Measurements from ENCODE around the gene QPCTL. TPM values are rescaled to one million over a fixed set of nuclear protein-coding genes. Genes with fewer than 3 reads are reported as not detected.

QPCTL gene
- total and polyA plus RNA-seq, 10 of the 15 experiments (the other 5 are each of a cell fraction or from before 2014, with no cell fraction given), result 1.1 to 22.6 (median 11.2) TPM

GRCh38 chr19:45717131-45717982, 24.9 kb downstream of the QPCTL start (continued):
- peak; percentile 92 for TF ChIP-seq NBN (IDR thresholded peaks at IDR 0.05)
- TF ChIP-seq RBBP5 (conservative IDR thresholded peaks at IDR 0.05), result no peak
- peak; percentile 87 for TF ChIP-seq CREM (IDR thresholded peaks at IDR 0.05; ENCODE audit: low read depth)
- peak; percentile 57; the same call in 1 of the 2 replicates for TF ChIP-seq SMAD5 (IDR thresholded peaks at IDR 0.05; ENCODE audit: low read depth)
- TF ChIP-seq CREB1 (IDR thresholded peaks at IDR 0.05; ENCODE audit: low read depth), result peak; percentile 75
- TF ChIP-seq ZSCAN29 (IDR thresholded peaks at IDR 0.05), result no peak
- no peak for TF ChIP-seq CHD4 (IDR thresholded peaks at IDR 0.05)
- TF ChIP-seq ZBTB33 (IDR thresholded peaks at IDR 0.05), result peak; percentile 99
- no peak; the same call in 1 of the 2 replicates for TF ChIP-seq TARDBP (IDR thresholded peaks at IDR 0.05; ENCODE audit: borderline replicate concordance)
- peak; percentile 100 for TF ChIP-seq SRF (IDR thresholded peaks at IDR 0.05; ENCODE audit: low read depth in 2 of 2, low read length in 2 of 2)
- TF ChIP-seq IRF4 (IDR thresholded peaks at IDR 0.05; ENCODE audit: low read depth, low read length), result peak; percentile 72
- peak; percentile 21 to 31 (median 25); a peak in 4 of 6 replicates for TF ChIP-seq CTCF (IDR thresholded peaks at IDR 0.05 in 2 of 3, conservative IDR thresholded peaks at IDR 0.05 in 1 of 3; ENCODE audit: control insufficient read depth in 2 of 3, extremely low read depth in 1 of 3, insufficient read depth in 1 of 3, low read depth in 3 of 3, low read length in 3 of 3)
- TF ChIP-seq YY1 (IDR thresholded peaks at IDR 0.05; ENCODE audit: low read depth, low read length), result peak; percentile 89
- TF ChIP-seq PRDM15 (CRISPR knock-in tag; IDR thresholded peaks at IDR 0.05), result no peak
- TF ChIP-seq E4F1 (IDR thresholded peaks at IDR 0.05; ENCODE audit: borderline replicate concordance, partially characterized antibody), result peak; percentile 61
- TF ChIP-seq HDGF (IDR thresholded peaks at IDR 0.05), result peak; percentile 96
- TF ChIP-seq SP1 (IDR thresholded peaks at IDR 0.05; ENCODE audit: low read depth, low read length), result peak; percentile 88
- TF ChIP-seq PKNOX1 (IDR thresholded peaks at IDR 0.05), result peak; percentile 98
- peak; percentile 33; the same call in 1 of the 2 replicates for TF ChIP-seq SIN3A (IDR thresholded peaks at IDR 0.05; ENCODE audit: low read depth, low read length)
